IMR-90 (cell line): ENCODE data around the gene OR13C2. TPM values are rescaled to one million over a fixed set of nuclear protein-coding genes. Genes with fewer than 3 reads are reported as not detected.
A peak's percentile ranks its signal among the peaks of the same experiment; 100 is the strongest.

ENCODE experiments used
- ATAC-seq: fragments of 200-7000 bp; cut with Tn5 transposase; 2 replicates; pipeline ENCODE4 v1.9.1; 2020; ENCODE audit warnings: low read depth, mild to moderate bottlenecking, moderate library complexity
- BruUV-seq: library from RNA; stranded (reverse); fragments of 400-500 nt; replicated peaks from 2 replicates; lab custom pipeline; 2021; lab: Mats Ljungman, UMichigan
- CTCF ChIA-PET: fragments of 300-600 bp; formaldehyde crosslinking; extraction: SDS; loops from one replicate; lab custom pipeline; 2021; ENCODE audit warnings: antibody characterized with exemption; lab: Yijun Ruan, JAX
- POLR2A ChIA-PET: fragments of 300-600 bp; sonication (Branson Sonifier 250); formaldehyde crosslinking; loops from one replicate; lab custom pipeline; 2022; ENCODE audit warnings: antibody characterized with exemption; ENCODE audit not compliant: unreplicated experiment; lab: Charles Lee
- DNase-seq: peaks from one replicate; pipeline ENCODE4 v3.0.0; 2013
- H2AFZ ChIP-seq: replicated peaks from 2 replicates; pipeline ENCODE3; 2013; ENCODE audit warnings: low read length, mild to moderate bottlenecking; ENCODE audit not compliant: poor library complexity
- H2AK5ac ChIP-seq: 2 replicates; pipeline ENCODE4 v1.6.1; 2013; ENCODE audit warnings: low read depth, low read length, inconsistent platforms
- H2AK9ac ChIP-seq: replicated peaks from 2 replicates; pipeline ENCODE3; 2013; ENCODE audit warnings: mild to moderate bottlenecking, low read depth, low read length, moderate library complexity; ENCODE audit not compliant: poor library complexity
- H2BK120ac ChIP-seq: 2 replicates; pipeline ENCODE4 v1.6.1; 2013; ENCODE audit warnings: low read depth, low read length, inconsistent platforms
- H2BK15ac ChIP-seq: 3 replicates; pipeline ENCODE4 v1.6.1; 2013; ENCODE audit warnings: low read depth, low read length, inconsistent platforms
- H2BK20ac ChIP-seq: 2 replicates; pipeline ENCODE4 v1.6.1; 2013; ENCODE audit warnings: low read depth, mild to moderate bottlenecking, inconsistent platforms, low read length, moderate library complexity
- H2BK5ac ChIP-seq: 2 replicates; pipeline ENCODE4 v1.6.1; 2013; ENCODE audit warnings: mild to moderate bottlenecking, low read depth, low read length, inconsistent platforms; ENCODE audit not compliant: poor library complexity, severe bottlenecking
- H3K14ac ChIP-seq: replicated peaks from 2 replicates; pipeline ENCODE4 v1.6.1; 2013; ENCODE audit warnings: low read depth, low read length, inconsistent platforms
- H3K18ac ChIP-seq: 2 replicates; pipeline ENCODE4 v1.6.1; 2013; ENCODE audit warnings: low read depth, low read length, control low read depth
- H3K23ac ChIP-seq: 2 replicates; pipeline ENCODE4 v1.6.1; 2013; ENCODE audit warnings: low read depth, low read length, inconsistent platforms
- H3K27ac ChIP-seq: 2 replicates; pipeline ENCODE4 v1.5.1; 2013; ENCODE audit warnings: mild to moderate bottlenecking, control low read depth, low read length; ENCODE audit not compliant: insufficient read depth
- H3K27me3 ChIP-seq: 2 replicates; pipeline ENCODE4 v1.6.1; 2013; ENCODE audit warnings: low read length; ENCODE audit not compliant: control insufficient read depth, insufficient read depth
- H3K36me3 ChIP-seq: 2 replicates; pipeline ENCODE4 v1.6.1; 2013; ENCODE audit warnings: low read length, mixed read lengths; ENCODE audit not compliant: control insufficient read depth, insufficient read depth
- H3K4ac ChIP-seq: 2 replicates; pipeline ENCODE4 v1.6.1; 2013; ENCODE audit warnings: low read depth, low read length, inconsistent platforms
- H3K4me1 ChIP-seq: 2 replicates; pipeline ENCODE4 v1.6.1; 2013; ENCODE audit warnings: low read length, mixed read lengths; ENCODE audit not compliant: control insufficient read depth, insufficient read depth
- H3K4me2 ChIP-seq: 2 replicates; pipeline ENCODE4 v1.6.1; 2013; ENCODE audit warnings: low read depth, mild to moderate bottlenecking, control low read depth, low read length, moderate library complexity
- H3K4me3 ChIP-seq: 2 replicates; pipeline ENCODE4 v1.5.1; 2013; ENCODE audit warnings: low read depth, mild to moderate bottlenecking, control low read depth, low read length, moderate library complexity; ENCODE audit not compliant: insufficient read depth
- H3K56ac ChIP-seq: 2 replicates; pipeline ENCODE4 v1.6.1; 2013; ENCODE audit warnings: low read length, inconsistent platforms; ENCODE audit not compliant: insufficient read depth; ENCODE audit errors: extremely low read depth
- H3K79me1 ChIP-seq, 2 experiments: 2 replicates each; pipeline ENCODE4 v1.6.1; 2013; ENCODE audit warnings: low read length in 2 of 2, inconsistent platforms in 1 of 2, low read depth in 1 of 2
- H3K9ac ChIP-seq: 2 replicates; pipeline ENCODE4 v1.6.1; 2013; ENCODE audit warnings: low read depth, low read length, control low read depth
- H3K9me1 ChIP-seq: 2 replicates; pipeline ENCODE4 v1.6.1; 2013; ENCODE audit warnings: low read length, inconsistent platforms; ENCODE audit not compliant: insufficient read depth
- H3K9me3 ChIP-seq: 2 replicates; pipeline ENCODE4 v1.6.1; 2013; ENCODE audit warnings: low read length; ENCODE audit not compliant: control insufficient read depth, insufficient read depth
- H4K20me1 ChIP-seq: 2 replicates; pipeline ENCODE4 v1.6.1; 2013; ENCODE audit warnings: low read length, inconsistent platforms; ENCODE audit not compliant: insufficient read depth
- H4K5ac ChIP-seq: 2 replicates; pipeline ENCODE4 v1.6.1; 2013; ENCODE audit warnings: mild to moderate bottlenecking, low read depth, low read length, control low read depth
- H4K8ac ChIP-seq, 2 experiments: 2 replicates each; pipeline ENCODE4 v1.6.1; 2013; ENCODE audit warnings: low read depth in 2 of 2, low read length in 2 of 2, control low read depth in 1 of 2, inconsistent platforms in 1 of 2
- H4K91ac ChIP-seq: 2 replicates; pipeline ENCODE4 v1.6.1; 2013; ENCODE audit warnings: low read depth, low read length, inconsistent platforms; ENCODE audit not compliant: insufficient read depth
- BHLHE40 ChIP-seq: fragments of 150-350 bp; IDR thresholded peaks from 2 replicates; pipeline ENCODE4 v1.6.1; 2016; ENCODE audit warnings: mild to moderate bottlenecking, low read depth, low read length
- CHD1 ChIP-seq: IDR thresholded peaks from 2 replicates; pipeline ENCODE4 v1.6.1; 2012; ENCODE audit warnings: low read depth, low read length, improper control_type of control experiment
- CTCF ChIP-seq: conservative IDR thresholded peaks from 2 replicates; pipeline ENCODE4 v1.5.1; 2012; ENCODE audit warnings: mild to moderate bottlenecking, low read depth, low read length, improper control_type of control experiment
- ELK1 ChIP-seq: fragments of 150-350 bp; IDR thresholded peaks from 2 replicates; pipeline ENCODE4 v1.6.1; 2016; ENCODE audit warnings: low read depth, mild to moderate bottlenecking, low read length, moderate library complexity, borderline replicate concordance
- MAZ ChIP-seq: IDR thresholded peaks from 2 replicates; pipeline ENCODE4 v1.6.1; 2012; ENCODE audit warnings: low read depth, mild to moderate bottlenecking, low read length, improper control_type of control experiment, moderate library complexity, borderline replicate concordance
- NFE2L2 ChIP-seq: fragments of 150-350 bp; IDR thresholded peaks from 2 replicates; pipeline ENCODE4 v1.6.1; 2016; ENCODE audit warnings: low read depth, mild to moderate bottlenecking, low read length
- WGBS, 2 experiments: methylation state at CpG; one replicate each; pipeline versions ENCODE4 v1.1.5 to v1.1.7; 2013; ENCODE audit warnings: missing lambda C conversion rate in 2 of 2; ENCODE audit not compliant: insufficient read length in 1 of 2; ENCODE audit errors: extremely low coverage in 2 of 2; 5-methylcytosine and 5-hydroxymethylcytosine counted together
- dilution Hi-C: fragments of 300-500 bp; cut with HindIII; formaldehyde crosslinking; loops from one replicate; pipeline ENCODE4 v1.14.3; 2018; ENCODE audit warnings: low sequenced_read_pairs; ENCODE audit not compliant: unreplicated experiment
- in situ Hi-C: fragments of 300-500 bp; cut with MboI; formaldehyde crosslinking; loops from 3 replicates; pipeline ENCODE4 v1.14.3; 2019; ENCODE audit warnings: low sequenced_read_pairs, inconsistent platforms, mixed read lengths
- intact Hi-C: fragments of 100-400 bp; cut with micrococcal nuclease; formaldehyde crosslinking; loops from 2 replicates; pipeline ENCODE4 v1.10.0; 2022
- polyA plus RNA-seq, 3 experiments: library from polyadenylated mRNA; depleted of rRNA; stranded (reverse); fragments of >200 nt; gene quantifications; 2 replicates each; pipeline ENCODE4 v1.2.3, GENCODE V29; 2012; ENCODE audit warnings: low replicate concordance in 1 of 3
- total RNA-seq: library from RNA; depleted of rRNA; stranded (reverse); fragments of >200 nt; gene quantifications from 2 replicates; pipeline ENCODE4 v1.2.3, GENCODE V29; 2012

OR13C2 gene
- total and polyA plus RNA-seq, 2 of the 4 experiments (the other 2 are of a cell fraction): not detected

GRCh38 chr9:104608336-104608735 is 2.9 kb upstream of the OR13C2 start:
- ChIA-PET CTCF (no interaction called here), POLR2A (no interaction called here)
- H3K56ac ChIP-seq: no peak overlapping the region
- no peak for TF ChIP-seq NFE2L2
- no peak for TF ChIP-seq ELK1
- TF ChIP-seq CTCF: 0 out of 2 replicates have a peak, but pooled peaks have one; percentile 19
- no peak for TF ChIP-seq CHD1
- no peak for TF ChIP-seq BHLHE40
- no peak for TF ChIP-seq MAZ
- H3K79me1 ChIP-seq: no peaks in the 10 kb centered on the region
- no peak overlapping the region for H3K23ac ChIP-seq
- H2BK15ac ChIP-seq: no peak overlapping the region
- H2BK20ac ChIP-seq: no peak overlapping the region
- H4K20me1 ChIP-seq: no peaks in the 10 kb centered on the region
- WGBS, 2 experiments: no CpG with 5 or more reads among the region's 1 CpG
- H3K9me3 ChIP-seq: 0 out of 2 replicates have a peak, but pooled peaks cover 2% of the 10 kb centered on the region
- H3K4me1 ChIP-seq: no peaks in the 10 kb centered on the region
- no peak overlapping the region for H2BK120ac ChIP-seq
- H4K91ac ChIP-seq: no peak overlapping the region
- no peak overlapping the region for H4K8ac ChIP-seq
- no peak overlapping the region for H2AK9ac ChIP-seq
- H3K9me1 ChIP-seq: no peaks in the 10 kb centered on the region
- H2AFZ ChIP-seq: no peak overlapping the region
- no peak for ATAC-seq
- dilution Hi-C loops: no loop called here
- no peaks in the 10 kb centered on the region for H3K36me3 ChIP-seq
- no peak overlapping the region for H2BK5ac ChIP-seq
- no TSS peak for BruUV-seq
- H2AK5ac ChIP-seq: no peak overlapping the region
- no peak overlapping the region for H3K4me3 ChIP-seq
- H3K4me2 ChIP-seq: no peak overlapping the region
- no peak overlapping the region for H3K18ac ChIP-seq
- H4K5ac ChIP-seq: no peak overlapping the region
- H3K4ac ChIP-seq: no peak overlapping the region
- no peak overlapping the region for H3K27ac ChIP-seq
- no peak overlapping the region for H3K9ac ChIP-seq
- no peak overlapping the region for H3K14ac ChIP-seq
- H3K27me3 ChIP-seq: no peaks in the 10 kb centered on the region
- in situ Hi-C loops: no loop called here
- intact Hi-C loops: no loop called here
- DNase-seq: no peak
